Endothelial cell of umbilical vein (primary cell): ENCODE results near the gene TMEM135.

ENCODE experiments used
- CTCF ChIP-seq, 2 donors: IDR thresholded peaks; 1 replicate in 1 of 2; 2 replicates in 1 of 2; pipeline ENCODE4 v1.5.1; 2011; ENCODE audit warnings: low read length in 2 of 2, mild to moderate bottlenecking in 2 of 2, moderate library complexity in 2 of 2, control low read depth in 1 of 2, inconsistent platforms in 1 of 2, low read depth in 1 of 2; ENCODE audit not compliant: insufficient read depth in 1 of 2; ENCODE audit errors: extremely low read depth in 1 of 2
- EZH2 ChIP-seq: IDR thresholded peaks from 2 replicates; pipeline ENCODE4 v1.6.1; 2012; ENCODE audit warnings: borderline replicate concordance, low read depth, mild to moderate bottlenecking, moderate library complexity, low read length, inconsistent platforms; ENCODE audit not compliant: severe bottlenecking
- FOS ChIP-seq: IDR thresholded peaks from 2 replicates; pipeline ENCODE4 v1.6.1; 2011; ENCODE audit warnings: mild to moderate bottlenecking, low read length, moderate library complexity, borderline replicate concordance; ENCODE audit not compliant: insufficient read depth

DNA sequence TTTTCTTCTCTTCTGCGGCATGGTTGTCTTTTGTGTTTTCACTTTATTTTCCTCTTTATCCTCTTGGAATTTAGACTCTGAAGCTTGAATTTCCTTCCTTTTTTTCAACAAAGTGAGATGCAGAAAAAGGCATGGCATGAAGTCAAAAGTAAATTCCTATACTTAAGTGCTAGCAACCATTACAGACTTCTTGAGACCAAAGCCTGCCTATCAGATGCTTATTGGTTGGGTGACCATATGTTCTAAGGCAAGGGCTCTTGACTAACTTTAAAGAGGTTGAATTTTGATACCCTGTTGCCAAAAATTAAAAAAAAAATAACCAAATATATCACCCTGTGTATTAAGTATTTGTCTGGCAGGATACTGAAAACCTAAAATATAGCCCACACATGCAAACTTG lies 237.4 kb downstream of the TMEM135 start:
- TF ChIP-seq CTCF (IDR thresholded peaks at IDR 0.05; ENCODE audit: extremely low read depth in 1 of 2, insufficient read depth in 1 of 2, low read depth in 1 of 2, low read length in 2 of 2) = no peak
- no peak for TF ChIP-seq FOS
- TF ChIP-seq EZH2 = no peak
